ENCODE results near the gene DOCK3. TPM values are rescaled to one million over a fixed set of nuclear protein-coding genes. Genes with fewer than 3 reads are reported as not detected.
A peak's percentile ranks its signal among the peaks of the same experiment; 100 is the strongest.
"Not testable (repeated sequence)": the region's sequence is repeated elsewhere in the genome, so short reads cannot be mapped to it uniquely, and the experiment has no call there.

DOCK3 gene
- polyA plus RNA-seq, 2 of the 4 experiments (the other 2 are of a cell fraction): 0.40 to 0.46 TPM

DNA sequence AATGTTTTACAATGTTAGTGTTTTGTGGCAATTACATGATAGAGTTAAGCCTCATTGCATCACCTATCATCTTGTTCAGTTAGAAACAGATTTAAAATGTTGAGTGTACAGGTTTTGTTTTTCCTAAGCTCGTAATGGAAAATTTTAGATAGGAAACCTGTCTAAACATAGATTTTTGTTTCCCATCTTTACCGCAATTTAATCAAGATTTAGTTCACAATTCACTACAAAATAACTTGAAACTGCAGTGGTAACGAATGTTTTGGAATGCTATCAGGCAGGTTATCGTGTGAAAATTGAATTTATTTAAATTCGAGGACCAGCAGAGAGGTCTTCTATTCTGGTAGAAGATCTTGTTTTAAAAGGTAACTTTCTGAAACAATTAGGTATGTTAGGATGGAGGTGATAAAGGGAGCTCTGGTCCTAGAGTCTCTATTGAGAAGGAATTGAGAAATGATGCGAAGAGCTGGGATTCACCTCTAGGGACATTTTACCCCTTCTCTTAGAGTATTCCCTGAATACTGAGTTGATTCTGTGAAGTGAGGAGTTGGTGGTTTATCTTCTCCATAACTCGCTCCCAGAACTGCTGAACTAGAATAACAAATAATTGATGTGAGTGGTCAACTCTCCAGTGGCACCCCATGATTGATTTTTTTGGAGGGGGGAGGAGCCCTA, 1.4 kb downstream of the DOCK3 start:
- Histone ChIP-seq H3K4me1 (peaks cover 15% of the 10 kb centered on the region), H3K4me2 (peak overlapping the region; percentile 99; the same call in 2 of the 3 replicates), H3K27ac (no peak overlapping the region), H3K9me3 (no peaks in the 10 kb centered on the region), H3K4me3 (no peak overlapping the region)
- DNase-seq (ENCODE audit: low read depth in 1 of 2, low spot score in 1 of 2) (no peak), FAIRE-seq (no peak), ATAC-seq (no peak)
- ChIA-PET POLR2A (no interaction called here), CTCF (interaction anchor here (0.6 to 3.1 kb wide), 14 partner anchors 9 to 696 kb away, joined by 3 to 21 read pairs (median 3); partner anchors contain the start of gene MAPKAPK3)
- WGBS (ENCODE audit: missing lambda C conversion rate): 57% methylated on average over 7 of the region's 7 CpGs
- TF ChIP-seq EHMT2 (IDR thresholded peaks at IDR 0.05; ENCODE audit: low read depth): no peak
- TF ChIP-seq TP53 (CRISPR knock-in tag; IDR thresholded peaks at IDR 0.05): no peak
- no peak for TF ChIP-seq GATA3 (IDR thresholded peaks at IDR 0.05; ENCODE audit: borderline replicate concordance)
- TF ChIP-seq, protein P1, sequence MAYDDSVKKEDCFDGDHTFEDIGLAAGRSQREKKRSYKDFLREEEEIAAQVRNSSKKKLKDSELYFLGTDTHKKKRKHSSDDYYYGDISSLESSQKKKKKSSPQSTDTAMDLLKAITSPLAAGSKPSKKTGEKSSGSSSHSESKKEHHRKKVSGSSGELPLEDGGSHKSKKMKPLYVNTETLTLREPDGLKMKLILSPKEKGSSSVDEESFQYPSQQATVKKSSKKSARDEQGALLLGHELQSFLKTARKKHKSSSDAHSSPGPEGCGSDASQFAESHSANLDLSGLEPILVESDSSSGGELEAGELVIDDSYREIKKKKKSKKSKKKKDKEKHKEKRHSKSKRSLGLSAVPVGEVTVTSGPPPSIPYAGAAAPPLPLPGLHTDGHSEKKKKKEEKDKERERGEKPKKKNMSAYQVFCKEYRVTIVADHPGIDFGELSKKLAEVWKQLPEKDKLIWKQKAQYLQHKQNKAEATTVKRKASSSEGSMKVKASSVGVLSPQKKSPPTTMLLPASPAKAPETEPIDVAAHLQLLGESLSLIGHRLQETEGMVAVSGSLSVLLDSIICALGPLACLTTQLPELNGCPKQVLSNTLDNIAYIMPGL (CRISPR knock-in tag; IDR thresholded peaks at IDR 0.05; ENCODE audit: borderline replicate concordance): no peak
- TF ChIP-seq, protein P2, sequence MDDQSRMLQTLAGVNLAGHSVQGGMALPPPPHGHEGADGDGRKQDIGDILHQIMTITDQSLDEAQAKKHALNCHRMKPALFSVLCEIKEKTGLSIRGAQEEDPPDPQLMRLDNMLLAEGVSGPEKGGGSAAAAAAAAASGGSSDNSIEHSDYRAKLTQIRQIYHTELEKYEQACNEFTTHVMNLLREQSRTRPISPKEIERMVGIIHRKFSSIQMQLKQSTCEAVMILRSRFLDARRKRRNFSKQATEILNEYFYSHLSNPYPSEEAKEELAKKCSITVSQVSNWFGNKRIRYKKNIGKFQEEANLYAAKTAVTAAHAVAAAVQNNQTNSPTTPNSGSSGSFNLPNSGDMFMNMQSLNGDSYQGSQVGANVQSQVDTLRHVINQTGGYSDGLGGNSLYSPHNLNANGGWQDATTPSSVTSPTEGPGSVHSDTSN (IDR thresholded peaks at IDR 0.05): no peak
- TF ChIP-seq, protein P3, sequence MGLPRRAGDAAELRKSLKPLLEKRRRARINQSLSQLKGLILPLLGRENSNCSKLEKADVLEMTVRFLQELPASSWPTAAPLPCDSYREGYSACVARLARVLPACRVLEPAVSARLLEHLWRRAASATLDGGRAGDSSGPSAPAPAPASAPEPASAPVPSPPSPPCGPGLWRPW (IDR thresholded peaks at IDR 0.05): no peak
- no peak for TF ChIP-seq EP300 (IDR thresholded peaks at IDR 0.05)
- TF ChIP-seq ZC3H11A (IDR thresholded peaks at IDR 0.05): no peak
- TF ChIP-seq MYC (IDR thresholded peaks at IDR 0.05; ENCODE audit: borderline replicate concordance, low read length): no peak
- no peak for TF ChIP-seq BHLHE40 (IDR thresholded peaks at IDR 0.05; ENCODE audit: low read depth, low read length)

DNA sequence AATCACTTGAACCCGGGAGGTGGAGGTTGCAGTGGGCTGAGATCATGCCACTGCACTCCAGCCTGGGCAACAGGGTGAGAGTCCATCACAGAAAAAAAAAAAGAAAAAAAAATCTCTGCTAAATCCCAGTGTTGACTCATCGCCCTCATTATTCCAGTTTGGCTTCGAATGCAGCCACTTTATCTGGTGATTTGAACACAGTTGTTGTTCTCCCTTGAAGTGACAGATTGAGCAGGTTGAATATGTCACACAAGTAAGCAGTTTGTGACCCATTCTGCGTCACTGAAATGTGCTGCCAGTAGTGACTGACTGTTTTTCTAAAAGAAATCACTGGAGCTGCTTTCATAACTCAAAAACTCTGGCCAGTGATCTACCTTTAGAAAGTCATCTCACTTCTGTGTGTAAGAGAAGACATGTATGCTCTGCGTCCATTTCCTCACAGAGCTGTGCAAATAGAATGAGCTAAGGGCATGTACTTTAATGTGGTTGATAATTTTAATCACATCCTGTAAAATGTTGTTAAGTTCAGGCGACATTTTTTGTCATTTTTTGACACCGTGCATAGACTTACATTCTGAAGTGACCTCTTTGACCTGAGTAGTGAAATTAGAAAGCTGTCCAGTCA, 12.5 kb downstream of the DOCK3 start:
- no peak overlapping the region for H3K27ac ChIP-seq
- TF ChIP-seq EP300 (IDR thresholded peaks at IDR 0.05) (no peak), JUNB (IDR thresholded peaks at IDR 0.05) (no peak), RCOR1 (IDR thresholded peaks at IDR 0.05; ENCODE audit: low read depth, low read length) (no peak)
- ChIA-PET CTCF (interaction anchor here (0.6 to 1.4 kb wide), 3 partner anchors 12 to 71 kb away, joined by 3 to 4 read pairs (median 4); no protein-coding TSS in a partner anchor), POLR2A (no interaction called here)
- H3K9me3 ChIP-seq: no peaks in the 10 kb centered on the region
- no peak for ATAC-seq
- FAIRE-seq: no peak
- no peak overlapping the region for H3K4me3 ChIP-seq
- H3K4me1 ChIP-seq: no peaks in the 10 kb centered on the region
- WGBS (ENCODE audit: missing lambda C conversion rate): 36% methylated on average over 7 of the region's 7 CpGs
- DNase-seq (ENCODE audit: low read depth in 1 of 2, low spot score in 1 of 2): no peak
- H3K4me2 ChIP-seq: no peak overlapping the region

DNA sequence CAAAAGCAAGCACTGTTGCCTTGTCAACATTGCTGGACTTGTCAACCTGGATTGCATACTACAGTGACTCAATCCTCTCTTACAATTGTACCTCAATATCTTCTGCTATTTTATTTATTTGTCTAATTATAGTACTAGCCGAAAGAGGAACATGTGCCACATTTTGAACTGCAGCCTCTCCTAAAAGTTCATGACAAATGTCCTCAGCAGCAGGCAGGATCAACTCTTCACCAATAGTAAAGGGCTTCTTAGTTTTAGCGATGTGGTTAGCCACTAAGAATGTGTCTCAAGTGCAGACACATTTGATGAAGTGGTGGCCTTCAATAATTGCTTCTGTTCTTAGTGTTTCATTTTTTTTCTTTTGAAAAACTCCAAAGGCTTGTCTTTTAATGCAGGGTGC, 13.2 kb downstream of the DOCK3 start:
- H3K4me2 ChIP-seq: no peak overlapping the region
- H3K9me3 ChIP-seq: no peaks in the 10 kb centered on the region
- 51% methylated on average over 2 of the region's 2 CpGs for WGBS (ENCODE audit: missing lambda C conversion rate)
- ChIA-PET CTCF (no interaction called here), POLR2A (no interaction called here)
- no peak for FAIRE-seq
- no peak overlapping the region for H3K27ac ChIP-seq
- TF ChIP-seq SMC3 (IDR thresholded peaks at IDR 0.05) (no peak), RARB (CRISPR knock-in tag; IDR thresholded peaks at IDR 0.05) (no peak), TFCP2L1 (CRISPR knock-in tag; IDR thresholded peaks at IDR 0.05) (no peak), JUNB (IDR thresholded peaks at IDR 0.05) (no peak)
- no peak overlapping the region for H3K4me3 ChIP-seq
- ATAC-seq: no peak
- no peak for DNase-seq (ENCODE audit: low read depth in 1 of 2, low spot score in 1 of 2)
- no peaks in the 10 kb centered on the region for H3K4me1 ChIP-seq

DNA sequence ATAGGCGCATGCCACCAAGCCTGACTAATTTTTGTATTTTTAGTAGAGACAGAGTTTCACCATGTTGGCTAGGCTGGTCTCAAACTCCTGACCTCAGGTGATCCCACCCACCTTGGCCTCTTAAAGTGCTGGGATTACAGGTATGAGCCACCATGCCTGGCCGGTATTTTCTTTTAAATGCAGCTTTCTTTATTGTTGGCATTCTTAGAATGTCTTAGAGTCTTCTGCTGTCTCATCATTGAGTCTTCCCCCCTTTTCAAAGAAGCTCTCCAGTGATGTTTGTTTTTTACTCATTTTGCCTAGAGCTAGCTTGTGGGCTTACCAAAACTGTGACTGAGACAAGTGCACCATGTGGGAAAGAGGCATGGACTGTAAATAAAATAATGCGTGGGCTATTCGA, 13.9 kb downstream of the DOCK3 start:
- FAIRE-seq; H3K4me1 ChIP-seq; H3K27ac ChIP-seq; H3K4me2 ChIP-seq; POLR2A ChIA-PET; DNase-seq (ENCODE audit: low read depth in 1 of 2, low spot score in 1 of 2); H3K4me3 ChIP-seq; H3K9me3 ChIP-seq; ATAC-seq: not testable (repeated sequence)
- CTCF ChIA-PET: interaction anchor here (1.1 kb wide), 1 partner anchor 14 kb away, joined by 3 read pairs; the partner anchor contains the start of gene DOCK3
- 48% methylated on average over 4 of the region's 4 CpGs for WGBS (ENCODE audit: missing lambda C conversion rate)

All from A549 (cell line).